Trophoblast cell (in vitro differentiated cells and primary cell): ENCODE results near the gene MAGEA9B.
"Not testable (repeated sequence)": the region's sequence is repeated elsewhere in the genome, so short reads cannot be mapped to it uniquely, and the experiment has no call there.

Source experiments
- DNase-seq, 2 donors: peaks; one replicate each; pipeline ENCODE4 v3.0.0-alpha.2; 2016
- H2AFZ ChIP-seq: 2 replicates; pipeline ENCODE4 v1.6.1; 2013; ENCODE audit warnings: low read length, moderate library complexity, mild to moderate bottlenecking; ENCODE audit not compliant: insufficient read depth, poor library complexity
- H2AK5ac ChIP-seq: 2 replicates; pipeline ENCODE4 v1.6.1; 2013; ENCODE audit warnings: mild to moderate bottlenecking, low read length
- H2BK120ac ChIP-seq: 2 replicates; pipeline ENCODE4 v1.6.1; 2013; ENCODE audit warnings: low read length, mild to moderate bottlenecking, moderate library complexity; ENCODE audit not compliant: insufficient read depth, poor library complexity
- H2BK12ac ChIP-seq: 2 replicates; pipeline ENCODE4 v1.6.1; 2013; ENCODE audit warnings: mild to moderate bottlenecking, low read length, moderate library complexity
- H2BK5ac ChIP-seq: 2 replicates; pipeline ENCODE4 v1.6.1; 2013; ENCODE audit warnings: low read length, low read depth, moderate library complexity, mild to moderate bottlenecking; ENCODE audit not compliant: poor library complexity
- H3K14ac ChIP-seq: 2 replicates; pipeline ENCODE4 v1.6.1; 2013; ENCODE audit warnings: mild to moderate bottlenecking, low read length
- H3K18ac ChIP-seq: 2 replicates; pipeline ENCODE4 v1.6.1; 2013; ENCODE audit warnings: mild to moderate bottlenecking, low read length
- H3K23ac ChIP-seq: 2 replicates; pipeline ENCODE4 v1.6.1; 2013; ENCODE audit warnings: low read length
- H3K27ac ChIP-seq: 2 replicates; pipeline ENCODE4 v1.5.1; 2013; ENCODE audit warnings: low read depth, mild to moderate bottlenecking, inconsistent platforms, low read length, moderate library complexity
- H3K27me3 ChIP-seq: 2 replicates; pipeline ENCODE4 v1.6.1; 2013; ENCODE audit warnings: inconsistent platforms, mild to moderate bottlenecking, low read length, moderate library complexity; ENCODE audit not compliant: insufficient read depth
- H3K36me3 ChIP-seq, 2 experiments: 1 replicate in 1 of 2; 2 replicates in 1 of 2; pipeline ENCODE4 v1.6.1; 2013; ENCODE audit warnings: low read length in 2 of 2, mild to moderate bottlenecking in 2 of 2, moderate library complexity in 1 of 2; ENCODE audit not compliant: insufficient read depth in 2 of 2, control insufficient read depth in 1 of 2
- H3K4ac ChIP-seq: 2 replicates; pipeline ENCODE4 v1.6.1; 2013; ENCODE audit warnings: low read depth, mild to moderate bottlenecking, low read length, moderate library complexity
- H3K4me1 ChIP-seq, 2 experiments: 1 replicate in 1 of 2; 2 replicates in 1 of 2; pipeline ENCODE4 v1.6.1; 2013; ENCODE audit warnings: low read length in 2 of 2, mild to moderate bottlenecking in 2 of 2, moderate library complexity in 1 of 2; ENCODE audit not compliant: insufficient read depth in 2 of 2, control insufficient read depth in 1 of 2
- H3K4me2 ChIP-seq: 2 replicates; pipeline ENCODE4 v1.6.1; 2013; ENCODE audit warnings: inconsistent platforms, mild to moderate bottlenecking, low read length, moderate library complexity
- H3K4me3 ChIP-seq: 2 replicates; pipeline ENCODE4 v1.5.1; 2013; ENCODE audit warnings: mild to moderate bottlenecking, low read depth, low read length, inconsistent platforms
- H3K79me1 ChIP-seq: one replicate; pipeline ENCODE4 v1.6.1; 2013; ENCODE audit warnings: low read length
- H3K79me2 ChIP-seq: 2 replicates; pipeline ENCODE4 v1.6.1; 2013; ENCODE audit warnings: low read length, mild to moderate bottlenecking; ENCODE audit not compliant: control insufficient read depth, insufficient read depth, poor library complexity
- H3K9ac ChIP-seq: 2 replicates; pipeline ENCODE4 v1.6.1; 2013; ENCODE audit warnings: mild to moderate bottlenecking, low read length
- H3K9me3 ChIP-seq: 2 replicates; pipeline ENCODE4 v1.6.1; 2013; ENCODE audit warnings: low read depth, mild to moderate bottlenecking, control low read depth, inconsistent platforms, low read length; ENCODE audit not compliant: insufficient read depth
- H4K12ac ChIP-seq: 2 replicates; pipeline ENCODE4 v1.6.1; 2013; ENCODE audit warnings: low read depth, mild to moderate bottlenecking, low read length, moderate library complexity
- H4K8ac ChIP-seq: 2 replicates; pipeline ENCODE4 v1.6.1; 2013; ENCODE audit warnings: low read depth, mild to moderate bottlenecking, low read length, moderate library complexity
- H4K91ac ChIP-seq: one replicate; pipeline ENCODE4 v1.6.1; 2013; ENCODE audit warnings: low read depth, mild to moderate bottlenecking, low read length, moderate library complexity
- WGBS: extraction: QIAGEN DNeasy Blood & Tissue Kit; methylation state at CpG from one replicate; pipeline ENCODE4 v1.1.7; 2013; ENCODE audit warnings: missing lambda C conversion rate; ENCODE audit not compliant: insufficient read length, insufficient coverage; ENCODE audit errors: extremely low coverage; 5-methylcytosine and 5-hydroxymethylcytosine counted together

The MAGEA9B gene

GRCh38 chrX:149551939-149552248 lies 35.4 kb downstream of the MAGEA9B start:
- H2BK120ac ChIP-seq, H2BK5ac ChIP-seq, H3K27me3 ChIP-seq, H2AK5ac ChIP-seq, H3K4me1 ChIP-seq, H3K14ac ChIP-seq, H3K4me3 ChIP-seq, H3K79me2 ChIP-seq, H3K27ac ChIP-seq, H3K9me3 ChIP-seq, H4K8ac ChIP-seq, H2BK12ac ChIP-seq, H4K12ac ChIP-seq, H3K4ac ChIP-seq, H4K91ac ChIP-seq, H3K18ac ChIP-seq, H3K23ac ChIP-seq, DNase-seq, H3K79me1 ChIP-seq, H2AFZ ChIP-seq, H3K36me3 ChIP-seq, H3K4me2 ChIP-seq, H3K9ac ChIP-seq: not testable (repeated sequence)
- no CpG with 5 or more reads among the region's 6 CpGs for WGBS

GRCh38 chrX:149551245-149551938 lies 35.9 kb downstream of the MAGEA9B start:
- H2AFZ ChIP-seq, H4K12ac ChIP-seq, H3K4me3 ChIP-seq, H3K4me1 ChIP-seq, H3K79me1 ChIP-seq, H4K8ac ChIP-seq, H3K14ac ChIP-seq, H3K4ac ChIP-seq, H3K27ac ChIP-seq, H3K18ac ChIP-seq, H3K9ac ChIP-seq, H4K91ac ChIP-seq, H3K79me2 ChIP-seq, H3K9me3 ChIP-seq, H3K23ac ChIP-seq, H2BK120ac ChIP-seq, H2BK12ac ChIP-seq, H2AK5ac ChIP-seq, H3K27me3 ChIP-seq, H2BK5ac ChIP-seq, DNase-seq, H3K4me2 ChIP-seq, H3K36me3 ChIP-seq: not testable (repeated sequence)
- WGBS, result no CpG with 5 or more reads among the region's 4 CpGs

- H3K14ac ChIP-seq, H3K27me3 ChIP-seq, H2BK120ac ChIP-seq, H2AFZ ChIP-seq, H3K4me3 ChIP-seq, H4K8ac ChIP-seq, H4K91ac ChIP-seq, H3K4me2 ChIP-seq, H3K9ac ChIP-seq, H2BK5ac ChIP-seq, H3K18ac ChIP-seq, H2BK12ac ChIP-seq, H3K4ac ChIP-seq, H3K79me2 ChIP-seq, DNase-seq, H4K12ac ChIP-seq, H3K23ac ChIP-seq, H3K27ac ChIP-seq, H3K4me1 ChIP-seq, H3K79me1 ChIP-seq, H3K9me3 ChIP-seq, H3K36me3 ChIP-seq, H2AK5ac ChIP-seq: not testable (repeated sequence)
- WGBS, result no CpG with 5 or more reads among the region's 1 CpG
Observed at GRCh38 chrX:149550454-149550853, 36.8 kb downstream of the MAGEA9B start.

GRCh38 chrX:149549701-149550100 lies 37.6 kb downstream of the MAGEA9B start, which contains the start of gene HSFX3:
TSS of gene HSFX3 (minus strand) at chrX:149549924. CDS start at chrX:149549852, 72 bp downstream.
- not testable (repeated sequence) for H2BK12ac ChIP-seq, H2BK120ac ChIP-seq, H3K79me1 ChIP-seq, H3K23ac ChIP-seq, H4K12ac ChIP-seq, H3K18ac ChIP-seq, H3K4ac ChIP-seq, H3K9ac ChIP-seq, H3K4me2 ChIP-seq, DNase-seq, H3K4me1 ChIP-seq, H3K9me3 ChIP-seq, H3K14ac ChIP-seq, H2AFZ ChIP-seq, H4K91ac ChIP-seq, H3K27me3 ChIP-seq, H3K79me2 ChIP-seq, H4K8ac ChIP-seq, H2AK5ac ChIP-seq, H3K27ac ChIP-seq, H2BK5ac ChIP-seq, H3K36me3 ChIP-seq, H3K4me3 ChIP-seq
- WGBS, result no CpG with 5 or more reads among the region's 6 CpGs
